HEK293T (cell line): Measurements from ENCODE around the gene RCAN1.

Source experiments
- CTCF ChIA-PET: fragments of 350-600 bp; formaldehyde crosslinking; extraction: SDS; loops from one replicate; lab custom pipeline; 2021; ENCODE audit warnings: antibody characterized with exemption, inconsistent platforms; lab: Yijun Ruan, JAX
- POLR2A ChIA-PET: fragments of 350-600 bp; formaldehyde crosslinking; extraction: SDS; loops from one replicate; lab custom pipeline; 2020; ENCODE audit warnings: antibody characterized with exemption, inconsistent platforms; lab: Yijun Ruan, JAX
- DNase-seq: peaks from one replicate; pipeline ENCODE4 v3.0.0; 2012; ENCODE audit warnings: mixed read lengths; ENCODE audit errors: extremely low spot score
- ARNT ChIP-seq: fragments of 450-650 bp; IDR thresholded peaks from 2 replicates; pipeline ENCODE4 v1.6.1; 2017; ENCODE audit warnings: mild to moderate bottlenecking
- BHLHE40 ChIP-seq: fragments of 450-650 bp; IDR thresholded peaks from 2 replicates; pipeline ENCODE4 v1.6.1; 2016; ENCODE audit warnings: mild to moderate bottlenecking, moderate library complexity, borderline replicate concordance
- CTBP1 ChIP-seq: fragments of 450-650 bp; IDR thresholded peaks from 2 replicates; pipeline ENCODE4 v1.6.1; 2016; ENCODE audit warnings: borderline replicate concordance
- ELF4 ChIP-seq: fragments of 450-650 bp; IDR thresholded peaks from 2 replicates; pipeline ENCODE4 v1.6.1; 2017; ENCODE audit warnings: antibody characterized with exemption
- FOXA1 ChIP-seq: fragments of 450-650 bp; IDR thresholded peaks from 2 replicates; pipeline ENCODE4 v1.6.1; 2016; ENCODE audit warnings: mild to moderate bottlenecking
- FOXK2 ChIP-seq: fragments of 450-650 bp; IDR thresholded peaks from 2 replicates; pipeline ENCODE4 v1.6.1; 2016; ENCODE audit warnings: mild to moderate bottlenecking
- FOXM1 ChIP-seq: fragments of 450-650 bp; IDR thresholded peaks from 2 replicates; pipeline ENCODE4 v1.6.1; 2017; ENCODE audit warnings: mild to moderate bottlenecking, borderline replicate concordance
- HDGF ChIP-seq: fragments of 450-650 bp; IDR thresholded peaks from 2 replicates; pipeline ENCODE4 v1.6.1; 2017; ENCODE audit warnings: antibody characterized with exemption, borderline replicate concordance
- L3MBTL2 ChIP-seq: fragments of 450-650 bp; conservative IDR thresholded peaks from 2 replicates; pipeline ENCODE4 v1.6.1; 2016; ENCODE audit warnings: mild to moderate bottlenecking
- LEF1 ChIP-seq: fragments of 450-650 bp; IDR thresholded peaks from 2 replicates; pipeline ENCODE4 v1.6.1; 2017; ENCODE audit warnings: mild to moderate bottlenecking, borderline replicate concordance
- NFRKB ChIP-seq: fragments of 450-650 bp; IDR thresholded peaks from 2 replicates; pipeline ENCODE4 v1.6.1; 2016; ENCODE audit warnings: mild to moderate bottlenecking, moderate library complexity
- PKNOX1 ChIP-seq: fragments of 450-650 bp; IDR thresholded peaks from 2 replicates; pipeline ENCODE4 v1.6.1; 2016
- SP1 ChIP-seq: fragments of 450-650 bp; IDR thresholded peaks from 2 replicates; pipeline ENCODE4 v1.6.1; 2017
- SUZ12 ChIP-seq: fragments of 450-650 bp; IDR thresholded peaks from 2 replicates; pipeline ENCODE4 v1.6.1; 2016; ENCODE audit warnings: mild to moderate bottlenecking
- TARDBP ChIP-seq: fragments of 450-650 bp; IDR thresholded peaks from 2 replicates; pipeline ENCODE4 v1.6.1; 2016
- ZNF384 ChIP-seq: fragments of 450-650 bp; IDR thresholded peaks from 2 replicates; pipeline ENCODE4 v1.6.1; 2016

RCAN1 gene

GRCh38 chr21:34580181-34580700, 34.7 kb downstream of the RCAN1 start:
- TF ChIP-seq HDGF (no peak), SP1 (no peak), PKNOX1 (no peak), FOXM1 (no peak), NFRKB (no peak), ZNF384 (no peak), LEF1 (no peak), SUZ12 (no peak), BHLHE40 (no peak)
- CTCF ChIA-PET: no interaction called here
- POLR2A ChIA-PET: no interaction called here
- DNase-seq: no peak

- ChIA-PET CTCF (interaction anchor here (0.6 kb wide), 2 partner anchors 9 to 43 kb away, joined by 3 read pairs; no protein-coding TSS in a partner anchor), POLR2A (no interaction called here)
- no peak for TF ChIP-seq PKNOX1
- TF ChIP-seq SP1: no peak
- no peak for TF ChIP-seq HDGF
- TF ChIP-seq ZNF384: no peak
- no peak for TF ChIP-seq TARDBP
- TF ChIP-seq LEF1: no peak
- TF ChIP-seq FOXM1: no peak
- TF ChIP-seq FOXK2: no peak
- TF ChIP-seq ELF4: no peak
- TF ChIP-seq CTBP1: no peak
- no peak for TF ChIP-seq SUZ12
- no peak for TF ChIP-seq FOXA1
- TF ChIP-seq NFRKB: no peak
- TF ChIP-seq L3MBTL2: no peak
- TF ChIP-seq BHLHE40: no peak
- no peak for DNase-seq
These were observed 35.5 kb downstream of the RCAN1 start for GRCh38 chr21:34579411-34579810.

- POLR2A ChIA-PET: no interaction called here
- TF ChIP-seq L3MBTL2 (no peak), NFRKB (no peak), SP1 (no peak), ZNF384 (no peak), FOXK2 (no peak), CTBP1 (no peak), PKNOX1 (no peak), FOXM1 (no peak), FOXA1 (no peak), ARNT (no peak), HDGF (no peak), ELF4 (no peak), BHLHE40 (no peak), LEF1 (no peak)
- no peak for DNase-seq
- CTCF ChIA-PET: no interaction called here
These were observed 38.8 kb downstream of the RCAN1 start for GRCh38 chr21:34576041-34576511.

GRCh38 chr21:34574601-34575529, 40.0 kb downstream of the RCAN1 start:
- TF ChIP-seq BHLHE40 (no peak), LEF1 (no peak), NFRKB (no peak), FOXM1 (no peak), ZNF384 (no peak), L3MBTL2 (no peak), HDGF (no peak), SP1 (no peak), FOXK2 (no peak), PKNOX1 (no peak)
- CTCF ChIA-PET: interaction anchor here (0.7 kb wide), 1 partner anchor 8 kb away, joined by 4 read pairs; no protein-coding TSS in a partner anchor
- no peak for DNase-seq
- POLR2A ChIA-PET: no interaction called here

- ChIA-PET CTCF (interaction anchor here (0.8 kb wide), 1 partner anchor 30 kb away, joined by 4 read pairs; no protein-coding TSS in a partner anchor), POLR2A (no interaction called here)
- no peak for DNase-seq
- TF ChIP-seq ZNF384 (no peak), SUZ12 (no peak), HDGF (no peak), FOXA1 (no peak), PKNOX1 (no peak), LEF1 (no peak), BHLHE40 (no peak), L3MBTL2 (no peak), TARDBP (no peak), FOXK2 (no peak), SP1 (no peak), ELF4 (no peak), CTBP1 (no peak), NFRKB (no peak), ARNT (no peak), FOXM1 (no peak)
These were observed 42.9 kb downstream of the RCAN1 start for GRCh38 chr21:34571994-34572393.
